HepG2 (cell line): ENCODE measurements around the gene PTPRD. TPM values are rescaled to one million over a fixed set of nuclear protein-coding genes. Genes with fewer than 3 reads are reported as not detected.

Source experiments
- ATAC-seq: fragments of 200-7000 bp; cut with Tn5 transposase; 3 replicates; pipeline ENCODE4 v1.9.1; 2020; ENCODE audit warnings: mild to moderate bottlenecking, moderate library complexity
- BruUV-seq: library from RNA; stranded (reverse); fragments of 400-500 nt; replicated peaks from 2 replicates; lab custom pipeline; 2021; lab: Mats Ljungman, UMichigan
- CTCF ChIA-PET: fragments of 300-600 bp; formaldehyde crosslinking; extraction: SDS; loops from one replicate; lab custom pipeline; 2021; ENCODE audit warnings: low total read pairs, inconsistent platforms, low intra/inter-chr PET ratio; lab: Yijun Ruan, JAX
- POLR2A ChIA-PET: fragments of 350-600 bp; sonication (Branson Sonifier 250); formaldehyde crosslinking; loops from one replicate; lab custom pipeline; 2020; ENCODE audit warnings: antibody characterized with exemption, inconsistent platforms; lab: Yijun Ruan, JAX
- DNase-seq: peaks from one replicate; pipeline ENCODE4 v3.0.0-alpha.2; 2015; ENCODE audit warnings: low spot score
- FAIRE-seq: peaks from 3 replicates; lab custom pipeline; 2011; peaks lifted over from hg19 to GRCh38; lab: Jason Lieb, UNC
- H2AFZ ChIP-seq: one replicate; pipeline ENCODE4 v1.6.1; 2011; ENCODE audit warnings: low read length, inconsistent platforms
- H3K27ac ChIP-seq: fragments of 300-600 bp; 3 replicates; pipeline ENCODE4 v1.8.0; 2011; ENCODE audit warnings: mixed run types, mild to moderate bottlenecking, mixed read lengths, low read length, inconsistent platforms; ENCODE audit not compliant: insufficient read depth; ENCODE audit errors: extremely low read length
- H3K27me3 ChIP-seq, 2 experiments: fragments of 200-600 bp in 1 of 2; 2 replicates in 1 of 2; 3 replicates in 1 of 2; pipeline versions ENCODE4 v1.6.0 to v1.8.0; 2011; ENCODE audit warnings: low read length in 2 of 2, mild to moderate bottlenecking in 2 of 2, moderate library complexity in 2 of 2, inconsistent platforms in 1 of 2; ENCODE audit not compliant: insufficient read depth in 2 of 2, control insufficient read depth in 1 of 2
- H3K36me3 ChIP-seq, 2 experiments: fragments of 200-600 bp in 1 of 2; replicated peaks in 1 of 2; 2 replicates in 1 of 2; 3 replicates in 1 of 2; pipeline versions ENCODE4 v1.5.1 to v1.8.0; 2011; ENCODE audit warnings: low read length in 2 of 2, inconsistent platforms in 1 of 2; ENCODE audit not compliant: insufficient read depth in 2 of 2, control insufficient read depth in 1 of 2
- H3K4me1 ChIP-seq: 2 replicates; pipeline ENCODE4 v1.5.1; 2012; ENCODE audit warnings: low read length, inconsistent platforms; ENCODE audit not compliant: insufficient read depth
- H3K4me2 ChIP-seq: 2 replicates; pipeline ENCODE4 v1.6.0; 2011; ENCODE audit warnings: low read depth, low read length, inconsistent platforms
- H3K4me3 ChIP-seq, 3 experiments: fragments of 200-600 bp in 1 of 3; sonication (generic), shearing (Covaris generic) in 1 of 3; replicated peaks in 1 of 3; 2 replicates each; pipeline ENCODE4 v1.5.1; 2011 to 2016; ENCODE audit warnings: low read length in 3 of 3, inconsistent platforms in 2 of 3, low read depth in 2 of 3, mild to moderate bottlenecking in 2 of 3, control low read depth in 1 of 3, mixed read lengths in 1 of 3; ENCODE audit not compliant: insufficient read depth in 1 of 3
- H3K79me2 ChIP-seq: one replicate; pipeline ENCODE4 v1.6.1; 2011; ENCODE audit warnings: low read length, inconsistent platforms; ENCODE audit not compliant: insufficient read depth
- H3K9ac ChIP-seq: 2 replicates; pipeline ENCODE4 v1.6.0; 2011; ENCODE audit warnings: mild to moderate bottlenecking, low read depth, low read length, inconsistent platforms; ENCODE audit not compliant: insufficient read depth
- H3K9me3 ChIP-seq: 2 replicates; pipeline ENCODE4 v1.5.1; 2012; ENCODE audit warnings: mild to moderate bottlenecking, low read length
- H4K20me1 ChIP-seq: 2 replicates; pipeline ENCODE4 v1.6.0; 2011; ENCODE audit warnings: inconsistent platforms, mild to moderate bottlenecking, low read length, moderate library complexity; ENCODE audit not compliant: insufficient read depth
- ATF4 ChIP-seq, 2 experiments: fragments of 450-650 bp in 1 of 2; sonication (generic) in 1 of 2; formaldehyde crosslinking; IDR thresholded peaks; 2 replicates each; pipeline versions ENCODE4 v1.5.0 to v1.8.0; 2020 to 2022; ENCODE audit warnings: mild to moderate bottlenecking in 1 of 2, missing genetic modification reagents in 1 of 2
- FOXO1 ChIP-seq: sonication (generic); formaldehyde crosslinking; IDR thresholded peaks from 2 replicates; pipeline ENCODE4 v1.4.0; 2020; ENCODE audit warnings: missing genetic modification reagents
- MED13 ChIP-seq: sonication (generic); formaldehyde crosslinking; IDR thresholded peaks from 2 replicates; pipeline ENCODE4 v1.5.0; 2020; ENCODE audit warnings: missing genetic modification reagents
- MYNN ChIP-seq: sonication (generic); formaldehyde crosslinking; IDR thresholded peaks from 2 replicates; pipeline ENCODE4 v1.4.0; 2020; ENCODE audit warnings: mild to moderate bottlenecking, low read depth, missing genetic modification reagents
- NFYB ChIP-seq: sonication (generic); formaldehyde crosslinking; IDR thresholded peaks from 2 replicates; pipeline ENCODE4 v1.4.0; 2020; ENCODE audit warnings: missing genetic modification reagents
- SMC3 ChIP-seq: IDR thresholded peaks from 2 replicates; pipeline ENCODE4 v1.6.1; 2011; ENCODE audit warnings: low read length, improper control_type of control experiment
- WGBS: methylation state at CpG from one replicate; pipeline ENCODE4 v1.1.6; 2017; ENCODE audit warnings: low lambda C conversion rate; 5-methylcytosine and 5-hydroxymethylcytosine counted together
- in situ Hi-C: cut with HindIII; loops from 2 replicates; pipeline ENCODE4 v1.10.0; 2017; ENCODE audit warnings: low pct_unique_long_range_greater_than_20kb; ENCODE audit not compliant: extremely low pct_ligation_motif_present
- intact Hi-C: fragments of 100-400 bp; cut with micrococcal nuclease; formaldehyde crosslinking; loops from one replicate; pipeline ENCODE4 v1.10.0; 2022; ENCODE audit not compliant: unreplicated experiment
- polyA plus RNA-seq, 8 experiments: library from polyadenylated mRNA; depleted of rRNA in 3 of 8; stranded (reverse) in 7 of 8; unstranded in 1 of 8; fragments of >200 nt; fragmentation: Illumina TruSeq in 4 of 8; extraction: Trizol in 4 of 8; gene quantifications; 2 replicates each; pipeline versions ENCODE4 v1.2.1 to v1.2.3, GENCODE V29; 2011 to 2016; ENCODE audit warnings: low read depth in 4 of 8, missing spikeins in 1 of 8, mixed read lengths in 1 of 8; ENCODE audit not compliant: insufficient read depth in 1 of 8
- total RNA-seq, 5 experiments: library from RNA; depleted of rRNA; stranded (reverse); fragments of >200 nt; fragmentation: Illumina TruSeq; extraction: Trizol; gene quantifications; 2 replicates each; pipeline ENCODE4 v1.2.3, GENCODE V29; 2016; ENCODE audit warnings: low read depth in 1 of 5

The PTPRD gene
- total and polyA plus RNA-seq, 2 of the 13 experiments (the other 11 are each of a cell fraction or from before 2014, with no cell fraction given), result 0.05 TPM; not detected in 1

- intact Hi-C loops (no loop called here), in situ Hi-C loops (no loop called here)
- Histone ChIP-seq H2AFZ (no peak overlapping the region), H3K27ac (no peak overlapping the region), H4K20me1 (no peaks in the 10 kb centered on the region), H3K27me3 (no peaks in the 10 kb centered on the region), H3K9me3 (peaks cover 11% of the 10 kb centered on the region), H3K4me2 (no peak overlapping the region), H3K9ac (no peak overlapping the region), H3K4me3 (no peak overlapping the region), H3K79me2 (no peaks in the 10 kb centered on the region)
- no peak for ATAC-seq
- POLR2A ChIA-PET, result no interaction called here
- no peak for FAIRE-seq
- 0% methylated on average over 4 of the region's 4 CpGs for WGBS
- CTCF ChIA-PET, result no interaction called here
- BruUV-seq, result no TSS peak
- no peak for TF ChIP-seq FOXO1
- no peak for TF ChIP-seq SMC3
- TF ChIP-seq, all 625 proteins: peak for 0
- Histone ChIP-seq H3K36me3 (no peaks in the 10 kb centered on the region), H3K4me1 (no peaks in the 10 kb centered on the region)
- no peak for DNase-seq
Measured at GRCh38 chr9:8589476-8589875, 2023.3 kb downstream of the PTPRD start.

- no peaks in the 10 kb centered on the region for H4K20me1 ChIP-seq
- no peak overlapping the region for H3K27ac ChIP-seq
- no TSS peak for BruUV-seq
- H2AFZ ChIP-seq, result no peak overlapping the region
- no peak for FAIRE-seq
- intact Hi-C loops, result no loop called here
- WGBS, result 2% methylated on average over 2 of the region's 2 CpGs
- ATAC-seq, result no peak
- ChIA-PET POLR2A (no interaction called here), CTCF (no interaction called here)
- H3K9me3 ChIP-seq, result no peaks in the 10 kb centered on the region; the same call in 1 of the 2 replicates
- no peak overlapping the region for H3K9ac ChIP-seq
- no peaks in the 10 kb centered on the region for H3K36me3 ChIP-seq
- H3K4me1 ChIP-seq, result no peaks in the 10 kb centered on the region
- no peak for DNase-seq
- no peaks in the 10 kb centered on the region for H3K27me3 ChIP-seq
- no peak overlapping the region for H3K4me3 ChIP-seq
- no peak for TF ChIP-seq MED13 (CRISPR knock-in tag)
- TF ChIP-seq ATF4 (CRISPR knock-in tag; IDR thresholded peaks at IDR 0.05), result no peak
- TF ChIP-seq NFYB (CRISPR knock-in tag), result no peak
- no peak for TF ChIP-seq MYNN
- H3K79me2 ChIP-seq, result no peaks in the 10 kb centered on the region
- no peak overlapping the region for H3K4me2 ChIP-seq
- in situ Hi-C loops, result no loop called here
Measured at GRCh38 chr9:8585036-8585435, 2027.8 kb downstream of the PTPRD start.
